ENCODE results near the gene RANBP9.

DNA sequence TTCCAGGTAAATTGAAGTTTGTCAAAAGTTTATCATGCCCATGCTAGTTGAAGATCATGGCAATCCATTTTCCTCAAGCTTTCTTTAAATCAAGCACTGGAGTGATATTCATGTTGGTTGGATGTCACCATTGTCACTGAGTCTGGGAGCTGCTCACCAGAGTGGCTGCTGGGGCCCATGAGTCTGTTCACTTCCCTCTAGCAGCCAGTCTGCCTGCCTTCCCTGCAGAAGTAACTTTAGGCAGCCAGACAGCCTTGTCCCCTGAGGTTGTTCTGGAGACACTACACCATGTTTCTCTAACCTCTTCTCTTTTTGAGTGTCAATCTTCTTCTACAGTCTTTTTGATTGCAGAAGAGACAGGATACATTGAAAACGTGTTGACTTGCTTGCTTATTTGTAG lies 131.7 kb downstream of the RANBP9 start:
- TF ChIP-seq POLR2A (IDR thresholded peaks at IDR 0.05) (no peak), CTCF (IDR thresholded peaks at IDR 0.05 in 4 of 5, conservative IDR thresholded peaks at IDR 0.05 in 1 of 5) (no peak)

Measured in gastrocnemius medialis (tissue), 4 donors.